ENCODE measurements around the gene RNH1.

DNA sequence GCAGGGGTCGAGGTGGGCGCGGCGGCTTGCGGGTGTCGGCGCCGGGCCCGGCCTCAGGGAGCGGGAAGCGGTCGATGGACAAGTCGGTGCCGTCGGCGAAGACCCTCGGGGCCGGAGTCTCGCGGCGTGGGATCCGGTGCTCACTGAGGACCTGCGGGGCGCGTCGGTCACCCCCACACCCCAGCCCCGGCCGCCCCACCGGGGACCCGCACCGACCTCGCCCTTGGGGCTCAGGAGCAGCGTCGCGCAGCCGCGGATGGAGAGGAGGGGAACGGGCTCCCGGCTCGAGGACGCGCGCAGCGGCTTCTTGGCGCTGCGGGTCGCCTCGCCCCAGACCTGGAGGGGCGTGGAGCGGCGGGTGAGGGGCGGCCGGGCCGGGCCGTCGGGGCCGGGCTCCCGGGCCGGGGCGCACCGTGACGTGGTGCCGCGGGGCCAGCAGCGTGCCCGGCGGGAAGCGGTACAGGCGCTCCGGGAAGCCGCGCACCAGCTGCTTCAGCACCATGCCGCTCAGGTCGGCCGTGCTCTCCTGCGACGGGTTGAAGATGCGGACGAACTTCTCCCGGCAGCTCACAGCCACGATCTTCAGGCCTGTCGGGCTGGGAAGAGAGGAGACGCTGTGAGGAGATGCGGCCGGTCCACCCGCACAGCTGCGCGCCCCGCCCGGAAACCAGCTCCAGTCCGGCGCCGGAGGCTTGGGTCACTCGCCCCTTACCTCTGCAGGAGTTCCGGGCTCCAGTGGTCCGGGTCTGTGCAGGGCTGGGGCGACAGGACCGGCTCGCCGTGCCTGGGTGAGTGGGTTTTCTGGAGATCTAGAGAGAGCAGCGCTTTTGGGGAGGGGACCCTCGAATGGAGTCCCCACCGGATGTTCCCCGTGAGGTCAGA is 49.0 kb upstream of the RNH1 start:
- TF ChIP-seq, protein P1, sequence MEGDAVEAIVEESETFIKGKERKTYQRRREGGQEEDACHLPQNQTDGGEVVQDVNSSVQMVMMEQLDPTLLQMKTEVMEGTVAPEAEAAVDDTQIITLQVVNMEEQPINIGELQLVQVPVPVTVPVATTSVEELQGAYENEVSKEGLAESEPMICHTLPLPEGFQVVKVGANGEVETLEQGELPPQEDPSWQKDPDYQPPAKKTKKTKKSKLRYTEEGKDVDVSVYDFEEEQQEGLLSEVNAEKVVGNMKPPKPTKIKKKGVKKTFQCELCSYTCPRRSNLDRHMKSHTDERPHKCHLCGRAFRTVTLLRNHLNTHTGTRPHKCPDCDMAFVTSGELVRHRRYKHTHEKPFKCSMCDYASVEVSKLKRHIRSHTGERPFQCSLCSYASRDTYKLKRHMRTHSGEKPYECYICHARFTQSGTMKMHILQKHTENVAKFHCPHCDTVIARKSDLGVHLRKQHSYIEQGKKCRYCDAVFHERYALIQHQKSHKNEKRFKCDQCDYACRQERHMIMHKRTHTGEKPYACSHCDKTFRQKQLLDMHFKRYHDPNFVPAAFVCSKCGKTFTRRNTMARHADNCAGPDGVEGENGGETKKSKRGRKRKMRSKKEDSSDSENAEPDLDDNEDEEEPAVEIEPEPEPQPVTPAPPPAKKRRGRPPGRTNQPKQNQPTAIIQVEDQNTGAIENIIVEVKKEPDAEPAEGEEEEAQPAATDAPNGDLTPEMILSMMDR (IDR thresholded peaks at IDR 0.05): no peak
- TF ChIP-seq POLR2A (IDR thresholded peaks at IDR 0.05): no peak

Measured in body of pancreas (tissue), 4 donors.